ENCODE results near the gene UNC5B.

The UNC5B gene

DNA sequence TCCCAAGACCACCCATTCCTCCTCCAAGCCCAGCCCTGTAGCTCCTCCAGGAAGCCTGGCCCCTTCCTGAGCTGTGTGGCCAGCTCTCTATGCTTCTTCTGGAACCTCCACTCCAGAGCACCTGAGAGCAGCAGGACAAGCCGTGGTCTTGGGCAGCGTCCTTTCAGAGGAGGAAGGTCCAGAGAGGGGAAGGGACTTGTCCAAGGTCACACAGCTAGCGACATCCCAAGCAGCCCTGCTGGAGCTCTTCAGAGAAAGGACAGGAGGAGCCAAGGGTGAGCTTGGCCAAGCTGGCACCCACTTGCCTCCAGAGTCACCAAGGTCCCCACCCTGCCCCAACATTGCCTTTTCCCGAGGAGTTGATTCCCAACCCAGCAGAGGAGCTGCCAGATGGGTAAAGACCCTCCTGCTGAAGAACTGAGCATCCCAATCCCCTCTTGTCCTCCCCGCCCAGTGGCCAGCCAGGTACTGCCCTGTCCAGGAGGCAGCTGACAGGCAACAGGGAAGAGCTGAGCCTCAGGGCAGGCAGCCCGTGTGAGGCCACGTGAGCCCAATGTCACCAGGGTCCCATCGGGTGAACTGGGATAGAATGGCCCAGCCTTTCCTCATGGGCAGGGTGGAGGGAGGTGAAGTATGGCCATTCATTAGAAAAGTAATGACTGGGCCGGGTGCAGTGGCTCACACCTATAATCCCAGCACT is 46.2 kb downstream of the UNC5B start:
- H3K9me3 ChIP-seq (ENCODE audit: control extremely low read depth in 1 of 5, control insufficient read depth in 4 of 5, insufficient read depth in 2 of 5, low read depth in 1 of 5, low read length in 4 of 5), result no peaks in the 10 kb centered on the region
- H3K4me1 ChIP-seq (ENCODE audit: control extremely low read depth in 1 of 4, control insufficient read depth in 4 of 4, insufficient read depth in 4 of 4, low read length in 3 of 4), result peaks cover 0 to 15% (median 8%) of the 10 kb centered on the region in 4 experiments
- 95% methylated on average over 9 of the region's 9 CpGs for WGBS (ENCODE audit: insufficient coverage)
- H3K36me3 ChIP-seq (ENCODE audit: control insufficient read depth in 4 of 4, insufficient read depth in 4 of 4, low read length in 3 of 4), result no peaks in the 10 kb centered on the region
- no peak overlapping the region for H3K4me3 ChIP-seq (ENCODE audit: control insufficient read depth in 1 of 7, extremely low read depth in 1 of 7, insufficient read depth in 4 of 7, low read depth in 2 of 7, low read length in 6 of 7)
- H3K27ac ChIP-seq (ENCODE audit: insufficient read depth in 1 of 2, low read depth in 1 of 2, low read length in 2 of 2, poor library complexity in 1 of 2, severe bottlenecking in 2 of 2), result no peak overlapping the region
- DNase-seq, result no peak
- CTCF ChIA-PET, result interaction anchor here (2.5 to 5.0 kb wide), 2 partner anchors 12 to 13 kb away, joined by 9 to 23 read pairs; no protein-coding TSS in a partner anchor
- no peaks in the 10 kb centered on the region for H3K27me3 ChIP-seq (replicated peaks in 2 of 5; ENCODE audit: control insufficient read depth in 4 of 5, insufficient read depth in 5 of 5, low read length in 4 of 5)
- POLR2A ChIA-PET, result no interaction called here

- no peak overlapping the region for H3K27ac ChIP-seq (ENCODE audit: insufficient read depth in 1 of 2, low read depth in 1 of 2, low read length in 2 of 2, poor library complexity in 1 of 2, severe bottlenecking in 2 of 2)
- POLR2A ChIA-PET, result interaction anchor here (0.9 kb wide), 1 partner anchor 11 kb away, joined by 3 read pairs; no protein-coding TSS in a partner anchor
- H3K4me1 ChIP-seq (ENCODE audit: control extremely low read depth in 1 of 4, control insufficient read depth in 4 of 4, insufficient read depth in 4 of 4, low read length in 3 of 4), result peaks cover 0 to 15% (median 8%) of the 10 kb centered on the region in 4 experiments
- DNase-seq, result no peak
- H3K36me3 ChIP-seq (ENCODE audit: control insufficient read depth in 4 of 4, insufficient read depth in 4 of 4, low read length in 3 of 4), result no peaks in the 10 kb centered on the region
- H3K4me3 ChIP-seq (ENCODE audit: control insufficient read depth in 1 of 7, extremely low read depth in 1 of 7, insufficient read depth in 4 of 7, low read depth in 2 of 7, low read length in 6 of 7), result no peak overlapping the region
- CTCF ChIA-PET, result interaction anchor here (0.8 to 5.0 kb wide), 2 partner anchors 11 to 27 kb away, joined by 4 to 23 read pairs; no protein-coding TSS in a partner anchor
- 100% methylated on average over 4 of the region's 7 CpGs for WGBS (ENCODE audit: insufficient coverage)
- no peaks in the 10 kb centered on the region for H3K27me3 ChIP-seq (replicated peaks in 2 of 5; ENCODE audit: control insufficient read depth in 4 of 5, insufficient read depth in 5 of 5, low read length in 4 of 5)
- no peaks in the 10 kb centered on the region for H3K9me3 ChIP-seq (ENCODE audit: control extremely low read depth in 1 of 5, control insufficient read depth in 4 of 5, insufficient read depth in 2 of 5, low read depth in 1 of 5, low read length in 4 of 5)
Observed at GRCh38 chr10:71259282-71259681, 46.9 kb downstream of the UNC5B start.

DNA sequence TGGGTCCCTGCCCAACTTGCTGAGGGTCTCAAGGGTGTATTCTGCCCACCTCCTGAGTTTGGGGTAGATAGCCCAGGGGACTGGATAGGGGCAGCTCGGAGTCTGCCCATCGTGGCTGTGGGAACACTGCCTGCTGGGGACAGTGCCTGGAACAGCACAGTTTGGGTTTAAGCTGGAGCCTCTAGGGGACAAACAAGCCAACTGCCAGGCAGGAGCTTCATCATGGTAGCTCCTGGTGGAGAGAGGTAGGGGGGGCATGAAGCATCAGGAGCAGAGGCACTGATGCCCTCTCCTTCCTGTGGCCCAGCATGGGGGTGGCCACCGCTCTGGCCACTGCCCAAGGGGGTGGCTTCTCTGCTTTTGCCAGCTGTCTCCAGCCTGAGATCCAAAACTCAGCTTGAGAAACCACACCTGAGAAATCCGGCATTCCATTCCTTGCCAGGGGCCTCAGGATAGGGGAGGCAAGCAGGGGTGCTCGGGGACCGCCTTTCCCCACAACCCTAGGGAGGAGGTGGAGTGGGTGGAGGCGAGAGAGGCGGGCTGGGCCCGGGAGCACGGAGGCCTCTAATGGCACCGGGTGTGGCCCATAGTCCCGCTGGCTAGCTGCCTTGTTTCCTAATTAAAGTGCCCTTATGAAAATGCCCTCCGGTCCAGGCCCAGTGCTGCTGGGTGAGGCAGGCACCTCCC is 47.6 kb downstream of the UNC5B start:
- WGBS (ENCODE audit: insufficient coverage), result 98% methylated on average over 5 of the region's 13 CpGs
- Histone ChIP-seq H3K36me3 (ENCODE audit: control insufficient read depth in 4 of 4, insufficient read depth in 4 of 4, low read length in 3 of 4) (no peaks in the 10 kb centered on the region), H3K9me3 (ENCODE audit: control extremely low read depth in 1 of 5, control insufficient read depth in 4 of 5, insufficient read depth in 2 of 5, low read depth in 1 of 5, low read length in 4 of 5) (no peaks in the 10 kb centered on the region), H3K4me1 (ENCODE audit: control extremely low read depth in 1 of 4, control insufficient read depth in 4 of 4, insufficient read depth in 4 of 4, low read length in 3 of 4) (peaks cover 0 to 15% (median 8%) of the 10 kb centered on the region in 4 experiments), H3K27ac (ENCODE audit: insufficient read depth in 1 of 2, low read depth in 1 of 2, low read length in 2 of 2, poor library complexity in 1 of 2, severe bottlenecking in 2 of 2) (no peak overlapping the region), H3K27me3 (replicated peaks in 2 of 5; ENCODE audit: control insufficient read depth in 4 of 5, insufficient read depth in 5 of 5, low read length in 4 of 5) (no peaks in the 10 kb centered on the region), H3K4me3 (ENCODE audit: control insufficient read depth in 1 of 7, extremely low read depth in 1 of 7, insufficient read depth in 4 of 7, low read depth in 2 of 7, low read length in 6 of 7) (no peak overlapping the region)
- no peak for DNase-seq
- ChIA-PET CTCF (interaction anchor here (0.8 to 5.0 kb wide), 3 partner anchors 10 to 27 kb away, joined by 4 to 23 read pairs (median 5); no protein-coding TSS in a partner anchor), POLR2A (interaction anchor here (0.9 kb wide), 1 partner anchor 10 kb away, joined by 3 read pairs; no protein-coding TSS in a partner anchor)

- Histone ChIP-seq H3K36me3 (ENCODE audit: control insufficient read depth in 4 of 4, insufficient read depth in 4 of 4, low read length in 3 of 4) (no peaks in the 10 kb centered on the region), H3K9me3 (ENCODE audit: control extremely low read depth in 1 of 5, control insufficient read depth in 4 of 5, insufficient read depth in 2 of 5, low read depth in 1 of 5, low read length in 4 of 5) (no peaks in the 10 kb centered on the region), H3K27me3 (replicated peaks in 2 of 5; ENCODE audit: control insufficient read depth in 4 of 5, insufficient read depth in 5 of 5, low read length in 4 of 5) (no peaks in the 10 kb centered on the region), H3K4me3 (ENCODE audit: control insufficient read depth in 1 of 7, extremely low read depth in 1 of 7, insufficient read depth in 4 of 7, low read depth in 2 of 7, low read length in 6 of 7) (no peak overlapping the region), H3K27ac (ENCODE audit: insufficient read depth in 1 of 2, low read depth in 1 of 2, low read length in 2 of 2, poor library complexity in 1 of 2, severe bottlenecking in 2 of 2) (no peak overlapping the region), H3K4me1 (ENCODE audit: control extremely low read depth in 1 of 4, control insufficient read depth in 4 of 4, insufficient read depth in 4 of 4, low read length in 3 of 4) (peaks cover 0 to 11% (median 8%) of the 10 kb centered on the region in 4 experiments)
- CTCF ChIA-PET, result interaction anchor here (1.1 to 5.0 kb wide), 3 partner anchors 10 to 27 kb away, joined by 3 to 23 read pairs (median 5); no protein-coding TSS in a partner anchor
- 97% methylated on average over 12 of the region's 13 CpGs for WGBS (ENCODE audit: insufficient coverage)
- POLR2A ChIA-PET, result no interaction called here
- DNase-seq, result no peak
Observed at GRCh38 chr10:71260622-71261325, 48.4 kb downstream of the UNC5B start.

DNA sequence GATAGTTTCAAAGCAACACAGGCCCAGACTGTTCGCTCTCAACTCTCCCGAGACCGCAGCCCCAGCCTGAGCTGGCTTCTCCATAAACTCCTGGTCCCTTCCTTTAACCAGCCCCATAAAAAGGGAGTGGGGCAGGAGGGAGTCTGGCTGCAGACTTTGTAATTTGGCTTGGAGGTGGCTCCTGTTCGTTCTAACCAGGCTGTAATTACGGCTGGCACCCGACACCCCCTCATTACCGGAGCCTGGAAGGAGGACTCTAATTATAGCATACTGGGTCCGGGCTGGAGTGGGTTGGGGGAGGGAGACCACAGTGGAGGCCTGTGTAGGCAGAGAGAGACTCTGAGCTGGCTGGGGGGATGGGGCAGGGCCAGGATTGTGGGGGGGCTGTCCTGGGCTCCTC is 49.7 kb downstream of the UNC5B start:
- H3K4me3 ChIP-seq (ENCODE audit: control insufficient read depth in 1 of 7, extremely low read depth in 1 of 7, insufficient read depth in 4 of 7, low read depth in 2 of 7, low read length in 6 of 7), result no peak overlapping the region
- ChIA-PET CTCF (interaction anchor here (5.0 kb wide), 1 partner anchor 8 kb away, joined by 23 read pairs; no protein-coding TSS in a partner anchor), POLR2A (no interaction called here)
- peaks cover 0 to 5% (median 2%) of the 10 kb centered on the region in 4 experiments for H3K4me1 ChIP-seq (ENCODE audit: control extremely low read depth in 1 of 4, control insufficient read depth in 4 of 4, insufficient read depth in 4 of 4, low read length in 3 of 4)
- no peak for DNase-seq
- no peaks in the 10 kb centered on the region for H3K27me3 ChIP-seq (replicated peaks in 2 of 5; ENCODE audit: control insufficient read depth in 4 of 5, insufficient read depth in 5 of 5, low read length in 4 of 5)
- WGBS (ENCODE audit: insufficient coverage), result 97% methylated on average over 8 of the region's 8 CpGs
- no peaks in the 10 kb centered on the region for H3K9me3 ChIP-seq (ENCODE audit: control extremely low read depth in 1 of 5, control insufficient read depth in 4 of 5, insufficient read depth in 2 of 5, low read depth in 1 of 5, low read length in 4 of 5)
- H3K27ac ChIP-seq (ENCODE audit: insufficient read depth in 1 of 2, low read depth in 1 of 2, low read length in 2 of 2, poor library complexity in 1 of 2, severe bottlenecking in 2 of 2), result no peak overlapping the region
- H3K36me3 ChIP-seq (ENCODE audit: control insufficient read depth in 4 of 4, insufficient read depth in 4 of 4, low read length in 3 of 4), result no peaks in the 10 kb centered on the region

DNA sequence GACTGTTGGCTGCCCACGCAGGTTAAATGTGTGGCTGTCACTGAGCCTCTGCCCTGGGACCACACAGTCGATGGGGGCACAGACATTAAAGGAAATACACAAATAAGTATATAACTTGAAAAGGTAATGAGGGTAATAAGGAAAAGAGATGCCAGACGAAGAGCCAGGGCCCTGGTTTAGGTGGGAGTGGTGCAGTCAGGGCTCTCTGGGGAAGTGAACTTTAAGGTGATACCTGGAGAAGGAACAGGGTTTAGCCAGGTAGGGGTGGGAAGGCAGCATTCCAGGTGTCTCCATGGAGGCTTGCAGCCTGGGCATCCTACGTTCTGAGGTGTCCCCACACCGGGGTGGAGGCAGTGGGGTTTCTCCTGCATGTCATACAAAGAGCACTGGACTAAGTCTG is 50.4 kb downstream of the UNC5B start:
- CTCF ChIA-PET, result interaction anchor here (1.0 to 2.4 kb wide), 3 partner anchors 16 to 22 kb away, joined by 3 to 12 read pairs (median 7); no protein-coding TSS in a partner anchor
- 87% methylated on average over 3 of the region's 5 CpGs for WGBS (ENCODE audit: insufficient coverage)
- DNase-seq, result no peak
- no peaks in the 10 kb centered on the region for H3K9me3 ChIP-seq (ENCODE audit: control extremely low read depth in 1 of 5, control insufficient read depth in 4 of 5, insufficient read depth in 2 of 5, low read depth in 1 of 5, low read length in 4 of 5)
- H3K27me3 ChIP-seq (replicated peaks in 2 of 5; ENCODE audit: control insufficient read depth in 4 of 5, insufficient read depth in 5 of 5, low read length in 4 of 5), result no peaks in the 10 kb centered on the region
- no peaks in the 10 kb centered on the region for H3K4me1 ChIP-seq (ENCODE audit: control extremely low read depth in 1 of 4, control insufficient read depth in 4 of 4, insufficient read depth in 4 of 4, low read length in 3 of 4)
- no peak overlapping the region for H3K4me3 ChIP-seq (ENCODE audit: control insufficient read depth in 1 of 7, extremely low read depth in 1 of 7, insufficient read depth in 4 of 7, low read depth in 2 of 7, low read length in 6 of 7)
- H3K36me3 ChIP-seq (ENCODE audit: control insufficient read depth in 4 of 4, insufficient read depth in 4 of 4, low read length in 3 of 4), result no peaks in the 10 kb centered on the region
- H3K27ac ChIP-seq (ENCODE audit: insufficient read depth in 1 of 2, low read depth in 1 of 2, low read length in 2 of 2, poor library complexity in 1 of 2, severe bottlenecking in 2 of 2), result no peak overlapping the region
- POLR2A ChIA-PET, result no interaction called here

Data from common myeloid progenitor, CD34-positive (primary cell).